ENCODE results near the gene ZNF175. TPM values are rescaled to one million over a fixed set of nuclear protein-coding genes. Genes with fewer than 3 reads are reported as not detected.
A peak's percentile ranks its signal among the peaks of the same experiment; 100 is the strongest.

Gene ZNF175
- total RNA-seq, 2 experiments from 2014 or later, result 6.6 to 8.0 TPM

- no peak for DNase-seq
- no peak for ATAC-seq
- Mint-ChIP-seq H3K36me3 (ENCODE audit: low read depth) (no peaks in the 10 kb centered on the region), H3K27ac (no peak overlapping the region), H3K27me3 (peaks cover 38% of the 10 kb centered on the region), H3K4me1 (ENCODE audit: low read depth) (peaks cover 5% of the 10 kb centered on the region), H3K4me3 (no peak overlapping the region), H3K9me3 (no peaks in the 10 kb centered on the region)
- POLR2A ChIA-PET, result no interaction called here
- intact Hi-C loops (cut with micrococcal nuclease), result no loop called here
- CTCF ChIA-PET, result interaction anchor here (2.4 to 3.8 kb wide), 2 partner anchors 15 to 128 kb away, joined by 8 to 13 read pairs; no protein-coding TSS in a partner anchor
- no peak for TF ChIP-seq CTCF (IDR thresholded peaks at IDR 0.05)
These were observed 41.8 kb upstream of the ZNF175 start for GRCh38 chr19:51529301-51529700.

DNA sequence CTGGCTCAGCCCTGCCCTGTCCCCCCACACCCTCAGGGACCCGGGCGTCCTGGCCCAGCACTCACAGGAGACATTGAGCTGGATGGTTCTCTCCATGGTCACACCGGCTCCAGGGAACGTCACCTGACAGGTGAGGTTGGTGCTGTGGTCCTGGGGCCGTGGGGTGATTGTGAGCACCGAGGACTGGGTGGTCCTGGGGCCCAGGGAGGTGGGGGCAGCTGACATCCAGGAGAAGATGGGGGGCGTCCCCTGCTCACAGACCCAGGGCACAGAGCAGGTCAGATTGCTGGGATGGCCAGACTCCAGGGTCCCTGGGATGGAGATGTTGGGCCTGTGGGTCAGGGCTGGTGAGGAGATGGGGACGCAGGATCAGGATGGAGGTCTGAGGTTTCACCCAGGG is 40.5 kb upstream of the ZNF175 start:
- Mint-ChIP-seq H3K4me1 (ENCODE audit: low read depth) (peaks cover 5% of the 10 kb centered on the region), H3K9me3 (no peaks in the 10 kb centered on the region), H3K36me3 (ENCODE audit: low read depth) (no peaks in the 10 kb centered on the region), H3K27me3 (peaks cover 46% of the 10 kb centered on the region), H3K4me3 (no peak overlapping the region), H3K27ac (no peak overlapping the region)
- CTCF ChIA-PET, result interaction anchor here (0.8 to 1.8 kb wide), 2 partner anchors 127 to 130 kb away, joined by 3 to 6 read pairs; no protein-coding TSS in a partner anchor
- DNase-seq (no peak), ATAC-seq (no peak)
- TF ChIP-seq CTCF (IDR thresholded peaks at IDR 0.05), result no peak
- POLR2A ChIA-PET, result interaction anchor here (0.6 kb wide), 1 partner anchor 530 kb away, joined by 3 read pairs; no protein-coding TSS in a partner anchor
- intact Hi-C loops (cut with micrococcal nuclease), result no loop called here

DNA sequence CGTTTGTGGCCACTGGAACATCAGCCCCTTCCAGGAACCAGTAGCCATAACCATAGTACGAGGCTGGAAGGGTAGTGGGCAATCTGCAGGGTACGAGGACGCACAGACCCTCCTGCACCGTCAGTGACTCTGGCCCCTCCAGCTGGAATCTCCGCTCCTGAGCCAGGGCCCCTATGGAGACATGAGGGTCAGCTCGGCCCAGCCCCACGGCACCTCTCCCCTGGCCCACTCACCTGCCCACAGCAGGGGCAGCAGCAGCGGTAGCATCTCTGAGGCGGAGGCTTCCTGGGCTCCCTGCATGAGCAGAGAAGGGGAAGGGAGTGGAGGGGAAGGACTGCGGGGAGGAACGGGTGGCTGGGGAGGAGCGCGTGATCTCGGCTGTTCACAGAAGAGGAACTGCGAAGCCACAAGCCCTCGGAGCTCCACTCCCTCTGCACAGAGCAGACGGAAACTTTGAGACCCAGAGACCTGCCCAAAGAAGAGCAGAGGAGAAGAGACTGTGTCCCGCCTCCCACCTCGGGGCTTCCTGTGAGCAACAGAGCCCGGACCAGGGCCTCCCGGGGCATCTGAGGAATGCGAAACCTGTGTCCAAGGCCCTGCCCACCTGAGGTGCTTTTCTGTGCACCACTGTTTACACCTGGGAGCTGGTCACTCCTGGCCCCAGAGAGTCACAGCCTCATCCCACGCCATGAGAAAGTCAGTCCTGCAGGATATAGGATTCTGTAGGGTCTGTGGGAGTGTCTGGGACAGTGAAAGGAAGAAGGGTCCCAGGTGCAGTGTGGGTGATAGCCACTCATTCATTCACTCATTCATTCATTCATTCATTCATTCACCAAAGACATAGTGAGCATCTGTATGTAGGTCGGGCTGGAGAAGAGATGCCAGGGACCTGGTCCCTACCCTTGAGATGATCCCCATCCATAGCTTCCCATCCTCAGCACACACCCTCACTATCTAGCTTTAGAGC is 39.5 kb upstream of the ZNF175 start, which contains the start of gene SIGLEC6:
TSS of gene SIGLEC6 (minus strand) at position 322 of the 967 bp plus-strand sequence. CDS start at position 300, 22 bp downstream.
- Mint-ChIP-seq H3K36me3 (ENCODE audit: low read depth) (no peaks in the 10 kb centered on the region), H3K27me3 (peaks cover 50% of the 10 kb centered on the region), H3K27ac (no peak within 1 kb of the TSS), H3K4me3 (no peak within 1 kb of the TSS), H3K9me3 (no peaks in the 10 kb centered on the region), H3K4me1 (ENCODE audit: low read depth) (peaks cover 5% of the 10 kb centered on the region)
- DNase-seq, result peak; percentile 49
- peak; percentile 84 for ATAC-seq
- intact Hi-C loops (cut with micrococcal nuclease), result no loop called here
- no peak for TF ChIP-seq CTCF (IDR thresholded peaks at IDR 0.05)
- ChIA-PET CTCF (interaction anchor here (0.8 to 1.8 kb wide), 2 partner anchors 126 to 129 kb away, joined by 3 to 6 read pairs; no protein-coding TSS in a partner anchor), POLR2A (interaction anchor here (0.7 kb wide), 1 partner anchor 130 kb away, joined by 3 read pairs; no protein-coding TSS in a partner anchor)

GRCh38 chr19:51535535-51535934 is 35.5 kb upstream of the ZNF175 start:
- ChIA-PET CTCF (interaction anchor here (1.6 kb wide), 1 partner anchor 63 kb away, joined by 3 read pairs; no protein-coding TSS in a partner anchor), POLR2A (no interaction called here)
- intact Hi-C loops (cut with micrococcal nuclease), result no loop called here
- Mint-ChIP-seq H3K27ac (no peak overlapping the region), H3K4me3 (no peak overlapping the region), H3K4me1 (ENCODE audit: low read depth) (peaks cover 5% of the 10 kb centered on the region), H3K9me3 (no peaks in the 10 kb centered on the region), H3K27me3 (peaks cover 53% of the 10 kb centered on the region), H3K36me3 (ENCODE audit: low read depth) (no peaks in the 10 kb centered on the region)
- TF ChIP-seq CTCF (IDR thresholded peaks at IDR 0.05), result no peak
- DNase-seq (no peak), ATAC-seq (no peak)
